ENCODE measurements around the gene LCE2B.

GRCh38 chr1:152673016-152673415 is 12.9 kb upstream of the LCE2B start:
- no peak for TF ChIP-seq CTCF (IDR thresholded peaks at IDR 0.05; ENCODE audit: low read depth, low read length)
- no peak for TF ChIP-seq EZH2phosphoT487 (IDR thresholded peaks at IDR 0.05; ENCODE audit: low read depth)

Data from OCI-LY3 (cell line).